NCI-H2196 treated with DMSO at 0.1 percent for 48 hours (cell line): ENCODE data around the gene PHF23.

Experiments
- DNase-seq: peaks from one replicate; lab custom pipeline; 2025; ENCODE audit not compliant: unreplicated experiment; lab: John Stamatoyannopoulos, UW

The PHF23 gene

GRCh38 chr17:7238420-7239090 is 702 bp downstream of the PHF23 start:
- no peak for DNase-seq

- no peak for DNase-seq
Measured at GRCh38 chr17:7237761-7238419, 1.4 kb downstream of the PHF23 start.

GRCh38 chr17:7237266-7237760 is 1.9 kb downstream of the PHF23 start:
- DNase-seq: no peak

- DNase-seq: no peak
Measured at GRCh38 chr17:7236808-7237207, 2.4 kb downstream of the PHF23 start.

GRCh38 chr17:7235693-7236665 is 3.3 kb downstream of the PHF23 start:
- no peak for DNase-seq

- peak; percentile 61 for DNase-seq
Measured at GRCh38 chr17:7234083-7234951, 4.9 kb downstream of the PHF23 start, which contains the start of gene DVL2. Gene DVL2 (minus strand): TSS chr17:7234517. CDS start chr17:7234262, 255 bp downstream.

GRCh38 chr17:7233701-7234082 is 5.6 kb downstream of the PHF23 start:
- no peak for DNase-seq

- DNase-seq: no peak
Measured at GRCh38 chr17:7232114-7232513, 7.1 kb downstream of the PHF23 start.

GRCh38 chr17:7229504-7229903 is 9.8 kb downstream of the PHF23 start:
- DNase-seq: no peak

- DNase-seq: no peak
Measured at GRCh38 chr17:7228920-7229319, 10.3 kb downstream of the PHF23 start.

GRCh38 chr17:7226721-7227710 is 12.2 kb downstream of the PHF23 start:
- DNase-seq: no peak

GRCh38 chr17:7225711-7226331 is 13.4 kb downstream of the PHF23 start:
- DNase-seq: no peak

- DNase-seq: no peak
Measured at GRCh38 chr17:7224661-7225111, 14.6 kb downstream of the PHF23 start.

GRCh38 chr17:7224110-7224509 is 15.1 kb downstream of the PHF23 start:
- no peak for DNase-seq

GRCh38 chr17:7223375-7223774 is 15.9 kb downstream of the PHF23 start:
- DNase-seq: no peak

- DNase-seq: no peak
Measured at GRCh38 chr17:7222972-7223292, 16.3 kb downstream of the PHF23 start.

GRCh38 chr17:7222093-7222971 is 16.9 kb downstream of the PHF23 start:
- DNase-seq: no peak
